ENCODE data around the gene MYH14.

MYH14 gene

DNA sequence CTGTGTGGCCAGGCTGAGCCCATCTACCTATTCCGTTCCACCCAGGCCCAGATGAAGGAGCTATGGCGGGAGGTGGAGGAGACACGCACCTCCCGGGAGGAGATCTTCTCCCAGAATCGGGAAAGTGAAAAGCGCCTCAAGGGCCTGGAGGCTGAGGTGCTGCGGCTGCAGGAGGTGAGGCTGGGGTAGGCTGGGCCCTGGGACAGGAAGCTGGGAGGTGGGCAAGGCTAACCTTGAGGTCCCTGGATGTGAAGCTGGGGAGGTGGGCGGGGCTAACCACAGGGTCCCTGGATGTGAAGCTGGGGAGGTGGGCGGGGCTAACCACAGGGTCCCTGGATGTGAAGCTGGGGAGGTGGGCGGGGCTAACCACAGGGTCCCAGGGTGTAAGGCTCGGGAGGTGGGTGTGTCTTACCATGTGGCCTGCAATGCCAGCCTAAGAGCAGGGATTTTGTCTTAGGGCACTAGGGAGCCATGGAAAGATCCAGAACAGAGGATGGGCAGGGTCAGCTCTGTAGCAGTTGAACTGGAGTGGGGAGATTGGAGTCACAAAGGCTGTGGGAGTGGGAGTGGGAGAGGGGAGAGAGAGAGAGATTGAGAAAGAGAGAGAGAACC, 88.9 kb downstream of the MYH14 start:
- no peak for DNase-seq (ENCODE audit: low read depth)

DNA sequence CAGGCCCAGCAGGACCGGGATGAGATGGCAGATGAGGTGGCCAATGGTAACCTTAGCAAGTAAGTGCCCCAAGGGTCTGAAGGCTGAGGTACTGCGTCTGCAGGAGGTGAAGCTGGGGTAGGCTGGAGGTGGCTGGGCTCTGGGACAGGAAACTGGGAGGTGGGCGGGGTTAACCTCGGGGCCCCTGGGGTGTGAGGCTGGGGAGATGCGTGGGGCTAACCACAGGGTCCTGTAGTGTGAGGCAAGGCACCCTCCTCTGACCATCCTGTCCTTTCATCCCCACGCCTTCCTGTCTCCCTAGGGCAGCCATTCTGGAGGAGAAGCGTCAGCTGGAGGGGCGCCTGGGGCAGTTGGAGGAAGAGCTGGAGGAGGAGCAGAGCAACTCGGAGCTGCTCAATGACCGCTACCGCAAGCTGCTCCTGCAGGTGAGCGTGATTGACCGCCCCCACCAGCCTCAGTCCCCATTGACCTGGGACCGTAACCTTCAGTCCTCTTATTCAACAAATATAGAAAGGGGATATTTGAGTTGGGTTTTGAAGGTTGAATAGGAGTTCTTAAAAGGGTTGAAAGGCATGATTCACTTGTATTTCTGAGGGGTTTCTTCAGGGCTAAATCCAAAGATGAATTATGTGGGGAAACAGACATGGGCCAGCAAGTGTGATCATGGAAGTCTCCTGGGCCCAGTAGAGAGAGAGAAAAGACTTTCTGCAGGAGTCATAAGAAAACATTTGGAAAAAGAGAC, 90.0 kb downstream of the MYH14 start:
- DNase-seq (ENCODE audit: low read depth): no peak

DNA sequence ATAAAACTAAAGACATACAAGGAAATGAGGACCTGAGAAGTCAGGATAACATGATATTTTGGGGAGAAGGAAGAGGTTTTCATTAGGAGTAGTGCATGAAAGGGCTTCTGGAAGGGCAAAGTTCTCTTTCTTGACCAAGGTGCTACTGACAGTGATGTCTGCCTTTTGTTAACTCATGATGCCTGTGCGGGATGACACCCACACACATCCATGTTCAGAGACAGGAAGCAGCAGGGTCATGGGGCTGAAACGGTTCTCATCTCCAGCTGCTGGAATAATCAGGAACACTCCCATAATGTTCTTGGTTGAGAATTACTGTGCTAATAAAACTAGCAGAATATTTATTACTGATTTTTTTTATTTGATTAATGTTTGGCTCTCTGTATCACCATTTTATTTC, 96.6 kb downstream of the MYH14 start:
- DNase-seq (ENCODE audit: low read depth): no peak

DNA sequence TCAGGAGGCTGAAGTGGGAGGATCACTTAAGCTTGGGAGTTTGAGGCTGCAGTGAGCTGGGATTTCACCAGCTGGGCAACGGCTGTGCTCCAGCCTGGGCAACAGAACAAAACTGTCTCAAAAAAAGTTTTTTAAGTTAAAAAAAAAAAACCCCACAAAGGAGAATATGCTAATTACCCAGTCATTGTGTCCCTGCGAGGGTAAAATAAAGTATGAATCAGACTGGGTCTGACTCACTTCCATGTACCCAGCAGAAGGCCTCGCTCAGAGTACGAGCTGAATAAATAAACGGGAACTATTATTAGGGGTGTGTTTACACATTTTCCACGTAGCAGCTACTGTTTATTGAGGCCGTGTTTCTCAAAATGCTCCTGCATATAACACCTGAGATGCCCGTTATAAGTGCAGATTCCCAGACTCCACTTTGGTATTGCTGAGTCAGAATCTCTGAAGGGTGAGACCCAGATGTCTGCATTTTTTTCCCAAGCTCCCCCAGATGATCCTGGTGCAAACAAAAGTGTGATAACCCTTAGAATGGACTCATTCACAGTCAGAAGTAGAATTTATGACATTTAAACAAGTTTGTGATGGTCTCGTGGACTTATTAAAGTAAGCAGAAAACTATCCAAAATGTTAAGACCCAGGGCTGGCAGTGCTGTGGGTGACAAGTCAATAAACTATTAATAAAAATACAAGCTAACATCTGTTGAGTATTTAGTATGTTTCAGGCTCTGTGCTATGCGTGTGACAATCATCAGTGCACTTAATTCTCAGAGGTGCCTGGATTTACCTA, 97.6 kb downstream of the MYH14 start:
- DNase-seq (ENCODE audit: low read depth): peak; percentile 25

DNA sequence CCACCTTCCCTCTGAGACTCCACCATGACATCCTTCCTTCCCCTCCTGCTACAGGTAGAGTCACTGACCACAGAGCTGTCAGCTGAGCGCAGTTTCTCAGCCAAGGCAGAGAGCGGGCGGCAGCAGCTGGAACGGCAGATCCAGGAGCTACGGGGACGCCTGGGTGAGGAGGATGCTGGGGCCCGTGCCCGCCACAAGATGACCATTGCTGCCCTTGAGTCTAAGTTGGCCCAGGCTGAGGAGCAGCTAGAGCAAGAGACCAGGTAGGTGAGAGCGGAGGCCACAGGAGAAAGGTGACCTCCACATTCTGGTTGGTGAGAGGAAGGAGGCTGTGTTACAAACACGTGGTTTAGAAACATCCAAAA, 98.2 kb downstream of the MYH14 start:
- DNase-seq (ENCODE audit: low read depth): no peak

DNA sequence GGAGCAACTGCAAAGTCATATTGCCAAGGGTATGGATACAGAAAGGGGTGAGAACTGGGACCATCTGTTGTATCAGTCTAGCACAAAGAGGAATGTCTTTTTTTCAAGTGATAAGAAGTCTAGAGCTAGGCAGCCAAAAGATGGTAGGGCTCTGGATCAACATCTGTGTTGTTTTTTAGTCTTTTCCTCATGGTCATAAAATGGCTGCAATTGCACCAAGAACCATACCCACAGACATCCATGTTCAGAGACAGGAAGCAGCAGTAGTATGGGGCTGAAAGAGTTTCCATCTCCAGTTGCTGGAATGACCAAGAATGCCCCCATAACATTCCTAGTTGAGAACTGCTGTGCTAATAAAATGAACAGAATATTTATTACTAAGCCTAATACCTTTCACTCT, 100.1 kb downstream of the MYH14 start:
- DNase-seq (ENCODE audit: low read depth): no peak

DNA sequence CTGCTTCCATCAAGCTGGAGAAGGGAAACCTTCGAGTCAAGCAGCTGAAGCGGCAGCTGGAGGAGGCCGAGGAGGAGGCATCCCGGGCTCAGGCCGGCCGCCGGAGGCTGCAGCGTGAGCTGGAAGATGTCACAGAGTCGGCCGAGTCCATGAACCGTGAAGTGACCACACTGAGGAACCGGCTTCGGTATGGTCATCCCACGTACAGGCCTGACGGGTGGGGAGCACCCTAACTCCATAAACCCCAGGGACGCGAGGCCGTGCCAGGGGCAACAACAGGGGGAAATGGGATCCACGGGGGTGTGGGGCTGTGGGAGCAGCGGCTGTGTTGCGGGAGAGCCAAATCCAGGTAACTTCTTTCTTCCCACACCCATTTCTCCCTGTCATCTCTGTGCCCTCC, 105.6 kb downstream of the MYH14 start:
- no peak for DNase-seq (ENCODE audit: low read depth)

DNA sequence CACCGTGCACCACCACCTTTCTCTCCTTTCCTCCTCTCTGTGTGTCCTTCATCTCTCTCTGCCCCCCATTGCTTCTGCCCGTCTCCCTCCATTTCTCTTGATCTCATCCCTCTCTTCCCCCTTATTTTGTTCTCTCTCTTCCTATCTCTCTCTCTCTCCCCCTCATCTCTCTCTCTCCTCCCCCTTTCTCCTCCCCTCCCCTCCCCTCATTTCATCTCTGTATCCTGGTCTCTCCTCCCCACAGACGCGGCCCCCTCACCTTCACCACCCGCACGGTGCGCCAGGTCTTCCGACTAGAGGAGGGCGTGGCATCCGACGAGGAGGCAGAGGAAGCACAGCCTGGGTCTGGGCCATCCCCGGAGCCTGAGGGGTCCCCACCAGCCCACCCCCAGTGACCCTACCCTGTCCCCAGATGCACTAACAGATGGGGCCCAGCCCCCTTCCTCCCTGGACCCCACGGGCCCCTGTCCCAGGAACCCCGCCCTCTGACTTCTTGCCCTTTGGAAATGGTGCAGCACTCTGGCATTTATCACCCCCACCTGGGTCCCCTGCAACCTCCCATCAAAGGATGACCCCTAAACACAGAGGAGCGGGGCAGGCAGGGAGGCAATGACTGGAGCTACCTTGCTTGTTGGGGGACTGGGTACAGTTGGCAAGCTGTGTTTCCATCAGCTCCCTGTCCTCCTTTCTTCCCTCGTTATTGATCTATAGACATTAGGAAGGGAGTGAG, 106.1 kb downstream of the MYH14 start:
- no peak for DNase-seq (ENCODE audit: low read depth)

DNA sequence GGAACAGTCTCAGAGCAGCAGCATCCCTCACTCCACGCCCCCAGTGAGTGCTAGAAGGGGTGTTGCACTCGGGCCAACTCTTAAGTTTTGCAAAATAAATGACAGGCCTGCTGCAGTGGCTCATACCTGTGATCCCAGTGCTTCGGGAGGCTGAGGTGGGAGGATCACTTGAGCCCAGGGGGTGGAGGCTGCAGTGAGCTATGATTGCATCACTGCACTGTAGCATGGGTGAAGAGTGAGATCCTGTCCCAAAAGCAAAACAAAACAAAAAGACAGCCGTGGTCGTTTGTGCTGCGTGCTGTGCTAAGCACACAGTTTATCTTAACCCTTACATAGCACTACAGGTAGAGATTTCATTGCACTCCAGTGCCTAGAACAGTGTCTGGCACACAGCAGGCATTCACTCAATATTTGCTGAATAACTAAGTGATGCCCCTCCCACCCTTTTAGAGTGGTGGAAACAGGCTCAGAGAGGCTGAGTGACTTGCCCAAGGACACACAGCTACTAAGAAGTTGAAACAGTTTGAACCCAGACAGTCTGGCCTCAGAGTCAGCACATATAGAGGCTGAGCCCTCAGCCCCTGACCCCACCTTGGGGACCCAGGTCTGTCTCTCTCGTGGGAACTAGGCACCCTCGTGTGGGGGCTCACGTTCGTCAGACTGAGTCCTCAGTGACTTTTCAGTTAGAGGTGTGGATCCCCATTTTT, 107.5 kb downstream of the MYH14 start:
- no peak for DNase-seq (ENCODE audit: low read depth)

DNA sequence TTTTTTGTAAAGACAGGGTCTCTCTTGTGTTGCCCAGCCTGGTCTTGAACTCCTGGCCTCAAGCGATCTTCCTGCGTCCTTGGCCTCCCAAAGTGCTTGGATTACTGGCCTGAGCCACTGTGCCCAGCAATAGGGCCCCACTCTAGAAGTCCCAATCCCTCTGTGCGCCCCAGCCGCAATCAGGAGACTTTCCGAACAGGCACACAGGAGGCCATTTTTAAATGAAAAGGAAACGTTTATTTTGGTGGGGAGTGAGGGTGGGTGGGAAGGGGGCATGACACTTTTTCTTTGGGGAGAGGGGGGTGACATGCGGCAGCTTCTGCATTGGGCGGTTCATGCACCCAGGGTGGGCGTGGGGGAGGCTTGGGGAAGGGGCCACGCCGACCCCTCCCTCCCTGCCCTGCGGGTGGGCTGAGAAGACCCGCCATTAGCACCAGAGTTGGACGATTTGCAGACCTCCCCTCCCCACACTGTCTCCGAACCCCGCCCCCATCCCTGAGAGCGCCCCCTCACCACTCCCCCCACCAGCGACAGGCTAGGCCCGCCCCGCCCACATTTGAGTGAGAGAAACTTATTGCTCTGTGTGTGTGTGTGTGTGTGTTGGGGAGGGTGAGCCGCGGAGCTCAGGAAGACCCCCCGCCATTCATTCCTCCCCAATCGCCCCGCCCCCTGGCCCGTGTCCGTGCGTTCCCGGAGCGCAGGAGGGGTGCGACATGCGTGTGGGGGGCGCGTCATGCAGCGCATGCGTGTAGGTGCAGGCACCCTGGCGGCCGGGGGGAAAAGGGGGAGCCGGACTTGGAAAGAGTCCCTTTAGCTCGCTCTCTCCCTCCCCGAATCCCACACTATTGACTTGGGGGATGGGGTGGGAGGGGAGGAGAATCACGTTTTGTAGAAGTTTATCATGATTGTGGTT, 108.6 kb downstream of the MYH14 start:
- DNase-seq (ENCODE audit: low read depth): no peak

DNA sequence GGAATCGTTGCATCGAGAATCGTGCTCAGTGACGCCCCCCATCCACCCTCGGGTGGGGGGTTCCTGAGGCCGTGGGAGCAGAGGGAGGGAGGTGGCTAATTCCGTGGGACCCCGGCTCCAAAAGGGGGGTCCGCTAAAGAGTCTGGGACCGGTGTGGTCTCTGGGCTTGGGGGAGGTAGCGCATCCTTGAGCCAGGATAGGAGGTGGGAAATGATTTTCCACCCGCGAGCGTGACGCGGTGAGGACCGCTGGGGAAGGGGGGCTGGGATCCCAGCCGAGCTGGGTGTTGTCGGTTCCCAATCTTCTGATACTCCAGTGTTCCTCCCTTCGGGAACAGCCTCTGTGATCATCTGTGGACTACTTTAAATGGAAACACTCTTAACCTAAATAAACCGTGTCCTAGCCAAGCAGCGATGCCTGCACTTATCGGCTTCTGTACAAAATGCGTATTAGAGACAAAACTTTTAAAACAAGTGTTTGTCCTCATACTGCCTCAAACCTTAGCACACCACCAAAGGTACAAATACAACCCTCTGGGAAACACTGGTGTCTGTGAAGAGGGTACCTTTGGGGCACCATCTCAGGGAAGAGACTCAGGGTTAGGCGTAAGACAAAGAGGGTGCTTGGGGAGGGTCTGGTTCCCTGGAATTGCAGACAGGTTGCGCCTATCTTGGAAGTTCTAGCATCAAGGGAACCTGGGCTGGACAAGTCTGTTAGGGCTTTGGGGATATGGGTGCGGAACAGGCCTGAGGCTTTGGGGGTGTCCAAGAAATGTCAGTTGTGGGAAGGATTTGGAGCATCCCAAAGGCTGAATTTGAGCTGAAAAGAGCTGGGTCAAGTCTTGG, 109.8 kb downstream of the MYH14 start:
- no peak for DNase-seq (ENCODE audit: low read depth)

DNA sequence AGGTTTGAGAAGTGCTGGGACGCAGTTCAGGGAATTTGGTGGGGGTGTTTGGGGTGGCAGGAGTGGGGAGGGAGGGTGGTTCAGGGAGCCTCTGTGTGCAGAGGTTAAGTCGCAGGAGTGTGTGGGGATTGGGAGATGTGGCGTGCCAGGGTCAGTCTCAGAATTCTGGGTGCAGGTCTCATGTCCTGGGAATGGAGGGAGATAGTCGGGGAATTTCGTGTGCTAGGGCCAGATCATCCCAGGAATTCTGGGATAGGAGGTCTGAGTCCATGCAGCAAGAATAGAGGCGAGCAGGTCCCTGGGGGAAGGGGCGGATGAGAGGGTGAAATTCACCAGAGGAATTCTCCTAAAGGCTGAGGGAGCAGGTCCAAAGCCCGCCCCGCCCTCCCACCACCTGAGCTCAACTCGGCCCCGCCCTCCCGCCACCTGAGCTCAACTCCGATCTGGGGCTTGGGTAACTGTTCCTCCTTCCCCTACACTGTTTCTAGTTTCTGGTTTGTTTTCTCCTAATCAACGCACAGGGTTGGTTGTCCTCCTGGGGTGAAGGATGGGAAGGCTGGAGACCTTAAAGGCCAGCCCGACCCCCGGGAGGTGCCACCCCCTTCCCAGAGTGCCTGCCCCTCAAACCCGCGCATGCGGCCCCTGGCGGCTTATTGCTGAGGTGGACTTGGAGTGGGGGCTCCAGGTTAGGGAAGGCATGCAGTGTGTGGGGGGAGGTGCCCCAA, 110.6 kb downstream of the MYH14 start:
- no peak for DNase-seq (ENCODE audit: low read depth)

DNA sequence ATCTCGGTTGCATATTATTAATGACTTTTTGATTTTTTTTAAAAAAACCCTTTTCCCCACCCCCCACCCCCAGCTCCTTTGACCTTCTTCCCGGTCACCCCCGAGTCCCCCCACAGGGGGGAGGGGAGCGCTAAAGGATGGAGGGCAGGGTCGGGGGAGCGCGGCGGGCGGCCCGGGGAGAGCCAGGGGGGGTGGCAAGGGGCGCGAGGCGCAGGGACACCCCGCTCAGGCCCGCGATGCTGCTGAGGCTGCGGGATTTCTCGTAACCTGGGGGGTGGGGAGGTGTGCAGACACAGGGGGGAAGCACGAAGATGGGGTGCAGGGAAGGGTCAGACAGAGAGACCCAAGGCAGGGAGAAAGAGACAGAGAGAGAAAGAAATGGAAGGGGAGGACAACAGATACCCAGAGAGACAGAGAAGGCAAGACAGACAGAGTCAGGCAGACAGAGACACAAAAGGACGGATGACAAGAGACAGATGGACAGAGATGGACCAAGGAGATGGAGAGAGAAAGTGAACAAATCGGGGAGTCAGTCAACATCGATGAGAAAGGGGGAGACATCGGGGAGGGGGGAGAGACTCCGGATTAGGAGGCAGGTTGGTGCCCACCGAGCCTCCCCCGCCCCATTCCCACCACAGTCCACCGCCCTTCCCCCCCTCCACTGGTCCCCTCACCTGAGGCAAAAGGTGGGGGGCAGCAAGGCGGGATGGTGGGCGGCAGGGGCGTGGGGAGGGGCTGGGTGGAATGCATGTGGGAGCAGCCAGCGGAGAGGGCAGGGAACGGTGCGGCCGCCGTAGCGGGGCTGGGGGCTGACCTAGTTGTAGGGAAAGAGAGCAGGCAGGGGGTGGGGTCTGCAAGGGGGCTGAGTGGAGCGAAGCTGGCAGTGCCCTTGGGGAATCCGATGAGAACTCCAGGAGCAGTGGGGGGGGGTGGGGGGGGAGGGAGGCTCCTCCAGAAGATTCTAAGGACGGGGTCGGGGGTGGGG, 111.6 kb downstream of the MYH14 start:
- DNase-seq (ENCODE audit: low read depth): no peak

DNA sequence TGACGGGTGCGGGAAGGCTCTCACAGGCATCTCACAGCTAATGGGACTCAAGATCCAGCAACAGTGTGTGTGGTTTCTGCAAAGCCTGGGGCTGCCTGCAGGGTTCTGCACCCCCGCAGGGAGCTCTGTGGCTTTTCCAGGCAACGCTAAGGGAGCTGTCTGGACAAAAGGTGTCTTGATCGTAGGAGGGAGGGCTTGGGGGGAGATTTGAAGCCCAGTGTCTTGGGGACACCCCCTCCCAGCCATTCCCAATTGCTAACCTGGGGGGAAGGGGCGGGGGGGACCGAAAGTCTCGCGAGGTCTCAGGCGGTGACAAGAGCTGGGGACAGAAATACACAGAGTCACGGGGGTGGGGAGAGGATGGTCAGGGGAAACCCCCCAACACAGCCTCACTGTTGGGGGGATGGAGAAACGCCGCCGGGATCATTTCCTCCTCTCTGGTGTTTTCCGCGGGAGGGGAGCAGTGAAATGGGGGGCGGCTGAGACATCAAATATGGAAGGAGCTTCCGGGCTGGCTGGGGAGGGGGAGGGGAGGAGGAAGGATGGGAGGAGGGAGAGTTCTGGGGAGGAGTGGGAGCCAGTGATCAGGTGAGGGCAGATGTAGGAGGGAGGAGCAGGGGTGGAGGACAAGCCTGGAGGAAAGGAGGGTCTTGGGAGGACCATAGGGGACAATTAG, 112.5 kb downstream of the MYH14 start:
- DNase-seq (ENCODE audit: low read depth): no peak

DNA sequence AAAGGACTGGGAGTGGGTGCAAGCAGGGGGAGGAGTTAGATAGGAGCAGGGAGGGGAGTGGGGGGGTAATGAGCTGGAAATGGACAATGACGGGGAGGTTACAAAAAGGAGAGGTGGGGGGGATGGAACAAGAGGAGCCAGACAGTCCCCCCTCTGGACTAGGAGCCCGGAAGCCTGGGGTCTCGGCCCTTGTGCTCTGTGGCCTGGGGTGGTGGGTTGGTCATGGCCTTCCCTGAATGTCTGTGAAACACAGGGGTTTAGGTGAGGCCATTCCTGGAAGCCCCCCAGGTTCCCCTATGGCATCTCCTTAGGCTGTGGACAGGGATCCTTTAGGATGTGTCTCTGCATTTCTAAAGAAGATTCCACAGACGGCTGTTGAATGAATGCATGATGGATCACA, 113.7 kb downstream of the MYH14 start:
- DNase-seq (ENCODE audit: low read depth): no peak

DNA sequence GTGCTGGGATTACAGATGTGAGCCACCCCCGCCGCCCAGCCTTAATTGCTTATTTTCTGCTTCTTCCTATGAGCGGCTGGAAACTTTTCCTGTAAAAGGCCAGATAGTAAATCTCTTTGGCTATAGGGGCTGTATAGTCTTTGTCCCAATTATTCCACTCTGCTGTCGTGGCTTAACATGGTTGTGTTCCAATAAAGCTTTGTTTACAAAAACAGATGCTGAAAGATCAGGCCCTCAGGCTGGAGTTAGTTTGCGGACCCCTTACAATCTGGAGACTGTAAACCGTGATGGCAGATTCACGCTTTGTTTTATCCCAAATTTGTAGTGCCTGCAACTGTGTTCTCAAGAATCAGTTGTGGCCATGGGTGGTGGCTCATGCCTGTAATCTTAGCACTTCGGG, 115.0 kb downstream of the MYH14 start:
- no peak for DNase-seq (ENCODE audit: low read depth)

DNA sequence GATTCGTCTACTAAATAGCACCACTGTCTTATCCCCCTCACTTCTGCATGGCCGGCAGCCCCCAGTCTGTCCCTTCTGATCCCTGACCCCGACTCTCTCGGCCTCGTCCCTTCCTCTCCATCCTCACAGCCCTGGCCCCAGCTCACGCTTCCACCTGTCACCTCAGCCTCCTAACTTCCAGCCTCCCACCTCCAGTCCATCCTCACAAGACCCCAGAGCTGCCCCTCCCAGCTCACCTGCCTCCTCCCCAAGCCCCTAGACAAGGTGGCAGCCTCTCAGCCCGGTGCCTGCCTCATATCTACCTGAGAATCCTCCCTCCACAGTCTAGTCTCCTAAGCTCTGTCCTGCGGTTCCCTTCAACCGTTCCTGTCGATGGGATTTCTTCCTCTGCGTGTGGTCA, 115.7 kb downstream of the MYH14 start:
- DNase-seq (ENCODE audit: low read depth): no peak
